Fibroblast of lung (primary cell): ENCODE data around the gene P2RX6.

Experiments used
- EZH2 ChIP-seq: IDR thresholded peaks from 2 replicates; pipeline ENCODE4 v1.5.1; 2012; ENCODE audit warnings: low read length, control low read depth, mild to moderate bottlenecking; ENCODE audit errors: missing control alignments
- TF ChIP-seq, protein P1 (sequence below), 2 donors: IDR thresholded peaks in 1 of 2; conservative IDR thresholded peaks in 1 of 2; 1 replicate in 1 of 2; 2 replicates in 1 of 2; pipeline ENCODE4 v1.5.1; 2011 to 2012; ENCODE audit warnings: low read length in 2 of 2, control low read depth in 1 of 2, inconsistent platforms in 1 of 2, low read depth in 1 of 2, mild to moderate bottlenecking in 1 of 2

DNA sequence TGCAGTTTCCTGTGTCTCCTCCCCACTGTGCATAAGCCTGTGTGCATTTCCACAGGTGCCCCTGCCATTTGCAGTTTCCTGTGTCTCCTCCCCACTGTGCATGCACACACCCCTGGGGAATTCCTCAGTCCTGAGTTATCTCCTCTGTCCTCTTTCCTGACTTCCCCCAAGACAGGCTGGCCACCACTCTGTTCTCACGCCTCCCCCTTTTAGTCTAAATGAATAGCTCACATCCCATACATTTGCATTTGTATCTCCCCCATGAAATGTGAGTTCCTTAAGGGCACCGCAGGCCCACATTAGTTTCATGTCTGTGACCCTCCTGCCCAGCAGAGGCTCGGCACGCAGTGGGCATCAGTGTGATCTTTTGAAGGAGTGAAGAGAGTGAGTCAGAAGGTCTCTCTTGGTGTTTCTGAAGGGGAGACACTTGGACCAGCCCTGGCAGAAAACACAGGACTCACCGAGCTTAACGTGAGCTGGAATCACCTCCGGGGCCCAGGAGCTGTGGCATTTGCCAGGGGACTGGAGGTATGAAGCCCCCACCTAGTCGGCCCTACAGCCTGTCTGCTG lies 37.0 kb downstream of the P2RX6 start:
- TF ChIP-seq, protein P1, sequence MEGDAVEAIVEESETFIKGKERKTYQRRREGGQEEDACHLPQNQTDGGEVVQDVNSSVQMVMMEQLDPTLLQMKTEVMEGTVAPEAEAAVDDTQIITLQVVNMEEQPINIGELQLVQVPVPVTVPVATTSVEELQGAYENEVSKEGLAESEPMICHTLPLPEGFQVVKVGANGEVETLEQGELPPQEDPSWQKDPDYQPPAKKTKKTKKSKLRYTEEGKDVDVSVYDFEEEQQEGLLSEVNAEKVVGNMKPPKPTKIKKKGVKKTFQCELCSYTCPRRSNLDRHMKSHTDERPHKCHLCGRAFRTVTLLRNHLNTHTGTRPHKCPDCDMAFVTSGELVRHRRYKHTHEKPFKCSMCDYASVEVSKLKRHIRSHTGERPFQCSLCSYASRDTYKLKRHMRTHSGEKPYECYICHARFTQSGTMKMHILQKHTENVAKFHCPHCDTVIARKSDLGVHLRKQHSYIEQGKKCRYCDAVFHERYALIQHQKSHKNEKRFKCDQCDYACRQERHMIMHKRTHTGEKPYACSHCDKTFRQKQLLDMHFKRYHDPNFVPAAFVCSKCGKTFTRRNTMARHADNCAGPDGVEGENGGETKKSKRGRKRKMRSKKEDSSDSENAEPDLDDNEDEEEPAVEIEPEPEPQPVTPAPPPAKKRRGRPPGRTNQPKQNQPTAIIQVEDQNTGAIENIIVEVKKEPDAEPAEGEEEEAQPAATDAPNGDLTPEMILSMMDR (conservative IDR thresholded peaks at IDR 0.05 in 1 of 2, IDR thresholded peaks at IDR 0.05 in 1 of 2; ENCODE audit: low read depth in 1 of 2, low read length in 2 of 2), result no peak
- TF ChIP-seq EZH2, result no peak
